ENCODE measurements around the gene TSPAN4. TPM values are rescaled to one million over a fixed set of nuclear protein-coding genes. Genes with fewer than 3 reads are reported as not detected.

The TSPAN4 gene
- total RNA-seq, 1 donor from 2014 or later: 50.8 TPM

- Histone ChIP-seq H3K36me3 (ENCODE audit: control insufficient read depth, insufficient read depth, low read length) (peaks cover 36% of the 10 kb centered on the region), H3K27me3 (ENCODE audit: control insufficient read depth, insufficient read depth, low read length) (no peaks in the 10 kb centered on the region), H3K4me3 (ENCODE audit: low read depth, low read length) (no peak overlapping the region)
- no peak for FAIRE-seq
- TF ChIP-seq, protein P1, sequence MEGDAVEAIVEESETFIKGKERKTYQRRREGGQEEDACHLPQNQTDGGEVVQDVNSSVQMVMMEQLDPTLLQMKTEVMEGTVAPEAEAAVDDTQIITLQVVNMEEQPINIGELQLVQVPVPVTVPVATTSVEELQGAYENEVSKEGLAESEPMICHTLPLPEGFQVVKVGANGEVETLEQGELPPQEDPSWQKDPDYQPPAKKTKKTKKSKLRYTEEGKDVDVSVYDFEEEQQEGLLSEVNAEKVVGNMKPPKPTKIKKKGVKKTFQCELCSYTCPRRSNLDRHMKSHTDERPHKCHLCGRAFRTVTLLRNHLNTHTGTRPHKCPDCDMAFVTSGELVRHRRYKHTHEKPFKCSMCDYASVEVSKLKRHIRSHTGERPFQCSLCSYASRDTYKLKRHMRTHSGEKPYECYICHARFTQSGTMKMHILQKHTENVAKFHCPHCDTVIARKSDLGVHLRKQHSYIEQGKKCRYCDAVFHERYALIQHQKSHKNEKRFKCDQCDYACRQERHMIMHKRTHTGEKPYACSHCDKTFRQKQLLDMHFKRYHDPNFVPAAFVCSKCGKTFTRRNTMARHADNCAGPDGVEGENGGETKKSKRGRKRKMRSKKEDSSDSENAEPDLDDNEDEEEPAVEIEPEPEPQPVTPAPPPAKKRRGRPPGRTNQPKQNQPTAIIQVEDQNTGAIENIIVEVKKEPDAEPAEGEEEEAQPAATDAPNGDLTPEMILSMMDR (IDR thresholded peaks at IDR 0.05; ENCODE audit: insufficient read depth, low read length, severe bottlenecking): no peak
- no peak for DNase-seq (ENCODE audit: low read depth)
These were observed 56.0 kb downstream of the TSPAN4 start for GRCh38 chr11:898540-899190.

GRCh38 chr11:899724-900123, 57.1 kb downstream of the TSPAN4 start:
- Histone ChIP-seq H3K27me3 (ENCODE audit: control insufficient read depth, insufficient read depth, low read length) (no peaks in the 10 kb centered on the region), H3K4me3 (ENCODE audit: low read depth, low read length) (no peak overlapping the region), H3K36me3 (ENCODE audit: control insufficient read depth, insufficient read depth, low read length) (peaks cover 44% of the 10 kb centered on the region)
- DNase-seq (ENCODE audit: low read depth): no peak
- no peak for FAIRE-seq
- TF ChIP-seq, protein P1 (IDR thresholded peaks at IDR 0.05; ENCODE audit: insufficient read depth, low read length, severe bottlenecking): no peak

- TF ChIP-seq, protein P1 (IDR thresholded peaks at IDR 0.05; ENCODE audit: insufficient read depth, low read length, severe bottlenecking): no peak
- DNase-seq (ENCODE audit: low read depth) (no peak), FAIRE-seq (no peak)
- H3K36me3 ChIP-seq (ENCODE audit: control insufficient read depth, insufficient read depth, low read length): peaks cover 47% of the 10 kb centered on the region
- no peak overlapping the region for H3K4me3 ChIP-seq (ENCODE audit: low read depth, low read length)
- no peaks in the 10 kb centered on the region for H3K27me3 ChIP-seq (ENCODE audit: control insufficient read depth, insufficient read depth, low read length)
These were observed 57.9 kb downstream of the TSPAN4 start for GRCh38 chr11:900545-900944.

DNA sequence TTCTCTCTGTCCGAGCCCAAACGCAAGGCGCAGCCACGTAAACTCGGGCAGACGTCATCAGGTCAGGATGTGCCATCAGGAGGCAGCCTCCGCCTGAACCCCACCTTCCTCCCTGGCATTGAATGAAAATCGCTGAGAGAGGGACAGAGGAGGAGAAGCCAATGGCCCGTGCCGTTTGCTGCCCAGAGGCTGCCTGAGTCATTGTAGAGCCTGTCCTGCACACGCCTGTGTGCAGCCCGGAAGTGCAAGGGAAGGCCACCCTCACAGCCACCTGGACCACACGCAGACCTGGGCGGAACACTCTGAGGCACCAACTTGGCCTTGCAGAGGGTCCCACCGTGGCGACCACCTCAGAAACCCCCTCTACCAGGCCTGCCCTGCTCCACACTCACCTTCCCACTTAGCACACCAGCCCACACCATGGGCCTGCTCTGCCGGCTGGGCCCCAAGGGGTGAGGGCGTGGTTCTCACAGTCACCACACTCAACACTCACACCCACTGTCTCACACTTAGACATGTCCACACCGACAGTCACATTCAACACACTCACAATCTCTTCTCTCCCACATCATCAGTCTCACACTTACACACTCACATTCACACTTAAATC, 58.9 kb downstream of the TSPAN4 start:
- TF ChIP-seq, protein P1 (IDR thresholded peaks at IDR 0.05; ENCODE audit: insufficient read depth, low read length, severe bottlenecking): no peak
- FAIRE-seq: no peak
- Histone ChIP-seq H3K27me3 (ENCODE audit: control insufficient read depth, insufficient read depth, low read length) (no peaks in the 10 kb centered on the region), H3K36me3 (ENCODE audit: control insufficient read depth, insufficient read depth, low read length) (peaks cover 47% of the 10 kb centered on the region), H3K4me3 (ENCODE audit: low read depth, low read length) (no peak overlapping the region)
- DNase-seq (ENCODE audit: low read depth): no peak

DNA sequence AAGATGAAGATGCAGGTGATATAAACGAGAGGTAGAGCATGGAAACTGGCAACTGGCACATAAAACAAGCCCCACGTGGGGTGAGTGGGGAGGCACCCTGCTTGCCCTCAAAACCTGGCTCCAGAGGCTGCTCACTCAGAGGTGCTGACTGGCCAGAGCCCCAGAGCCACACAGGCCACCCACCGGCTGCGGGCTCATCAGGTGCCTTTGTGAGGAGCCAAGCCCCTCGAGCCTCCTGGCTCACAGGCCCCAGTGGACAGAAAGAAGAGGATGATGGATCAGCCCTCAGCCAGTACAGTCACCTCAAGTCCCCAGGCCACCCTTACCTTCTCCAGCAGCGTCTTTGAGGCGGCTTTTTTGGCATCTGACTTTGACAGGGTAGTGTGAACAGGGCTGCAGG, 61.7 kb downstream of the TSPAN4 start:
- Histone ChIP-seq H3K27me3 (ENCODE audit: control insufficient read depth, insufficient read depth, low read length) (no peaks in the 10 kb centered on the region), H3K4me3 (ENCODE audit: low read depth, low read length) (no peak overlapping the region), H3K36me3 (ENCODE audit: control insufficient read depth, insufficient read depth, low read length) (peaks cover 45% of the 10 kb centered on the region)
- no peak for FAIRE-seq
- TF ChIP-seq, protein P1 (IDR thresholded peaks at IDR 0.05; ENCODE audit: insufficient read depth, low read length, severe bottlenecking): no peak
- no peak for DNase-seq (ENCODE audit: low read depth)
